Measurements from ENCODE around the gene SLIRP.

SLIRP gene

DNA sequence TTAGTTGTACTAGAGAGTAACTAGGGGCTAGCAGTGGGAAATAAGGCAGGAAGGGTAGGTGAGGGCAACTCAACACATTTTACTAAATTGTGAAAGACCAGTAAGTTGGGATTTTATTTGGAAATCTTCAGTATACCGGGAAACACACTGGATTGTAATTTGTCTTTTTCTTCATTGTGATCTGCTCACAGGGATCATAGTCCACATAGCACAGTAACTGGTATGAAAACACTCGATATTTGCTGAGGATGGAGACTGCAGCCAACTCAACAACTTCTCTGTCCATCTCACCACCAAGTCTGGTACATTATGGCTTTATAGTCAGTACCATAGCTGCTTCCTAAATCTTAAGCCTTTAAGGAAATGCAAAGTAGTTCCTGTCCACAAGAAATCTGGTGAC is 2.5 kb downstream of the SLIRP start:
- TF ChIP-seq, protein P1, sequence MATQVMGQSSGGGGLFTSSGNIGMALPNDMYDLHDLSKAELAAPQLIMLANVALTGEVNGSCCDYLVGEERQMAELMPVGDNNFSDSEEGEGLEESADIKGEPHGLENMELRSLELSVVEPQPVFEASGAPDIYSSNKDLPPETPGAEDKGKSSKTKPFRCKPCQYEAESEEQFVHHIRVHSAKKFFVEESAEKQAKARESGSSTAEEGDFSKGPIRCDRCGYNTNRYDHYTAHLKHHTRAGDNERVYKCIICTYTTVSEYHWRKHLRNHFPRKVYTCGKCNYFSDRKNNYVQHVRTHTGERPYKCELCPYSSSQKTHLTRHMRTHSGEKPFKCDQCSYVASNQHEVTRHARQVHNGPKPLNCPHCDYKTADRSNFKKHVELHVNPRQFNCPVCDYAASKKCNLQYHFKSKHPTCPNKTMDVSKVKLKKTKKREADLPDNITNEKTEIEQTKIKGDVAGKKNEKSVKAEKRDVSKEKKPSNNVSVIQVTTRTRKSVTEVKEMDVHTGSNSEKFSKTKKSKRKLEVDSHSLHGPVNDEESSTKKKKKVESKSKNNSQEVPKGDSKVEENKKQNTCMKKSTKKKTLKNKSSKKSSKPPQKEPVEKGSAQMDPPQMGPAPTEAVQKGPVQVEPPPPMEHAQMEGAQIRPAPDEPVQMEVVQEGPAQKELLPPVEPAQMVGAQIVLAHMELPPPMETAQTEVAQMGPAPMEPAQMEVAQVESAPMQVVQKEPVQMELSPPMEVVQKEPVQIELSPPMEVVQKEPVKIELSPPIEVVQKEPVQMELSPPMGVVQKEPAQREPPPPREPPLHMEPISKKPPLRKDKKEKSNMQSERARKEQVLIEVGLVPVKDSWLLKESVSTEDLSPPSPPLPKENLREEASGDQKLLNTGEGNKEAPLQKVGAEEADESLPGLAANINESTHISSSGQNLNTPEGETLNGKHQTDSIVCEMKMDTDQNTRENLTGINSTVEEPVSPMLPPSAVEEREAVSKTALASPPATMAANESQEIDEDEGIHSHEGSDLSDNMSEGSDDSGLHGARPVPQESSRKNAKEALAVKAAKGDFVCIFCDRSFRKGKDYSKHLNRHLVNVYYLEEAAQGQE (IDR thresholded peaks at IDR 0.05; ENCODE audit: low read depth), result no peak
- TF ChIP-seq TAF1 (IDR thresholded peaks at IDR 0.05; ENCODE audit: low read depth), result no peak
- TF ChIP-seq, protein P2, sequence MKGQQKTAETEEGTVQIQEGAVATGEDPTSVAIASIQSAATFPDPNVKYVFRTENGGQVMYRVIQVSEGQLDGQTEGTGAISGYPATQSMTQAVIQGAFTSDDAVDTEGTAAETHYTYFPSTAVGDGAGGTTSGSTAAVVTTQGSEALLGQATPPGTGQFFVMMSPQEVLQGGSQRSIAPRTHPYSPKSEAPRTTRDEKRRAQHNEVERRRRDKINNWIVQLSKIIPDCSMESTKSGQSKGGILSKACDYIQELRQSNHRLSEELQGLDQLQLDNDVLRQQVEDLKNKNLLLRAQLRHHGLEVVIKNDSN (IDR thresholded peaks at IDR 0.05), result no peak
- no peak for TF ChIP-seq EGR1 (IDR thresholded peaks at IDR 0.05)
- TF ChIP-seq TEAD4 (IDR thresholded peaks at IDR 0.05), result no peak
- no peak for TF ChIP-seq RAD21 (IDR thresholded peaks at IDR 0.05; ENCODE audit: low read depth)

DNA sequence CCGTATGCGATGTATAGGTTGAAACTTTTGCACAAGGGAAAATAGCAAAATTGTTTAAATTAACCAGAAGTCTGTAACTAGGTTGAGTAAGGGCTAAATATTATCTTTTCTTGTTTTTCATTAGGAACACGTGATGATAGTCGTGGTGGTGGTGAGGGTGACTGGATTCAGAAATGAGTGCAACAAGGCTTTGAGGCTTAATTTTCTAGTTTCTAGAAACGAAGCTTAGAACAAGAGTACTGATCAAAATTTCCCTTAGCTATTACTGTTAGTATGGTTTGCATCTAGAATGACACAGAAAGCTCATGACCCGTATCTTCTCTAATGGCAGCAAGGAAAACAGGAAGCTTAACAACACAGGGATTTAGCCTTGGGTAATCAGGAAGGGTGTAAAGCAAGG is 7.0 kb downstream of the SLIRP start:
- TF ChIP-seq CEBPB (IDR thresholded peaks at IDR 0.05) (no peak), EGR1 (IDR thresholded peaks at IDR 0.05) (no peak), CREB1 (IDR thresholded peaks at IDR 0.05; ENCODE audit: low read depth) (no peak), ZBTB7A (IDR thresholded peaks at IDR 0.05; ENCODE audit: low read depth) (no peak), TAF1 (IDR thresholded peaks at IDR 0.05; ENCODE audit: low read depth) (no peak), TCF12 (IDR thresholded peaks at IDR 0.05; ENCODE audit: low read depth) (no peak), EP300 (IDR thresholded peaks at IDR 0.05; ENCODE audit: borderline replicate concordance) (no peak), RAD21 (IDR thresholded peaks at IDR 0.05; ENCODE audit: low read depth) (no peak), YY1 (IDR thresholded peaks at IDR 0.05; ENCODE audit: low read depth) (no peak), FOXM1 (IDR thresholded peaks at IDR 0.05; ENCODE audit: borderline replicate concordance, low read depth) (no peak), TEAD4 (IDR thresholded peaks at IDR 0.05) (no peak), NFIC (IDR thresholded peaks at IDR 0.05) (no peak)
- TF ChIP-seq, protein P3, sequence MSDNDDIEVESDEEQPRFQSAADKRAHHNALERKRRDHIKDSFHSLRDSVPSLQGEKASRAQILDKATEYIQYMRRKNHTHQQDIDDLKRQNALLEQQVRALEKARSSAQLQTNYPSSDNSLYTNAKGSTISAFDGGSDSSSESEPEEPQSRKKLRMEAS (IDR thresholded peaks at IDR 0.05), result no peak
- TF ChIP-seq, protein P2 (IDR thresholded peaks at IDR 0.05), result no peak
- TF ChIP-seq, protein P1 (IDR thresholded peaks at IDR 0.05; ENCODE audit: low read depth), result no peak

DNA sequence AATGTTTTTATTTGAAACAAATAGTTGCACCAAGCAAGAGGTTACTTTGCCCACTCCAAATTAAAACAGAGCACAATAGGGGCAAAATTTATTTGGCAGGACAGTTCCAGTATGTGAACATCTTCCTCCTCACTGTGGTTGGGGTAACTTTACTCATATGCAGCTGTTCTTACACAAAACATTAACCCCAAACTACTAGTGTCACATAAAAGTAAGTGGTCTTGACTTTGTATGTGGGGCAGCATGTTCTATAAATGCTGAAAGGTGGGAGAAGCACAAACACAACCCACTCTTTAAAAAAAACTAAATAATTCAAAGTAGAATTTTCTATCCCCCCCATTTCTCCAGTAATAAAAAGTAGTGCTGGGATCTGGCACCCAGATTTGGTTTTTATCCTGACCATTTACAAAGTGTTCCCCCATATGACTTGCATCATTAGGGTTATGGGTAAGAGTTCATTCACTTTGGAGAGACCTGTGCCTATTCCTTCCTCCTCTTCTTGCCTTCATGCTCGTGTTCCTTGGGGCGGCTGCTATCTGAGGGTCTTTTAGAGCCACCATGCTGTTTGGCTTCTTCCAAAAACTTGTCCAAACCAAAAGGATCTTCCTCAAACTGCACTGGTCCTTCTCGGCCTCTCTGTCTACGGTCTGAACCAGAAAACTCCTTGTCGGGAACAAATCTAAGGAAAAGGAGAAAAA is 9.9 kb downstream of the SLIRP start:
- TF ChIP-seq, protein P2 (IDR thresholded peaks at IDR 0.05), result no peak
- TF ChIP-seq EP300 (IDR thresholded peaks at IDR 0.05; ENCODE audit: borderline replicate concordance) (no peak), NFIC (IDR thresholded peaks at IDR 0.05) (no peak), TCF12 (IDR thresholded peaks at IDR 0.05; ENCODE audit: low read depth) (no peak)

DNA sequence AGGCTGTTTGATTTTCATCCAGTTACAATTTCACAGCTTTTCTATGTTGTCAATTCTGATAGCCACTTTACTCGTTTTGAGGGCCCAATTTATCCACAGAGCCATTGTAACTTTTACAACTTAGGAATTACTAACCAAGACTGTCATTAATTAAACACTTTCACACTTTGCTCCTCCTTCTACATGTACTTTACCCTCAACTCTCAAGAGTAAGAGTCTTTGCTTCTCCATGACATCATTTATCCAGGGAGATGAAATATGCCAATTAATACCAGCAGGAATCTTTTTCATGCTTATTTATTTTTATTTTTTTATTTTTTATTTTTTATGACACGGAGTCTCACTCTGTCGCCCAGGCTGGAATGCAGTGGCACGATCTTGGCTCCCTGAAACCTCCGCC is 13.5 kb downstream of the SLIRP start:
- TF ChIP-seq, protein P3 (IDR thresholded peaks at IDR 0.05), result no peak
- TF ChIP-seq YY1 (IDR thresholded peaks at IDR 0.05; ENCODE audit: low read depth) (no peak), TCF12 (IDR thresholded peaks at IDR 0.05; ENCODE audit: low read depth) (no peak), NFIC (IDR thresholded peaks at IDR 0.05) (no peak), TAF1 (IDR thresholded peaks at IDR 0.05; ENCODE audit: low read depth) (no peak), EP300 (IDR thresholded peaks at IDR 0.05; ENCODE audit: borderline replicate concordance) (no peak), EGR1 (IDR thresholded peaks at IDR 0.05) (no peak), ZBTB7A (IDR thresholded peaks at IDR 0.05; ENCODE audit: low read depth) (no peak), CEBPB (IDR thresholded peaks at IDR 0.05) (no peak), FOXM1 (IDR thresholded peaks at IDR 0.05; ENCODE audit: borderline replicate concordance, low read depth) (no peak), RAD21 (IDR thresholded peaks at IDR 0.05; ENCODE audit: low read depth) (no peak), CREB1 (IDR thresholded peaks at IDR 0.05; ENCODE audit: low read depth) (no peak), TEAD4 (IDR thresholded peaks at IDR 0.05) (no peak)
- TF ChIP-seq, protein P2 (IDR thresholded peaks at IDR 0.05), result no peak
- TF ChIP-seq, protein P1 (IDR thresholded peaks at IDR 0.05; ENCODE audit: low read depth), result no peak

Measured in Ishikawa (cell line).